Activated T-cell treated with anti-CD3 and anti-CD28 coated beads for 1 hour (primary cell): ENCODE data around the gene ZFP90.
"Not testable (repeated sequence)": the region's sequence is repeated elsewhere in the genome, so short reads cannot be mapped to it uniquely, and the experiment has no call there.

Source experiments
- DNase-seq: peaks from one replicate; pipeline ENCODE4 v3.0.0-alpha.2; 2020; ENCODE audit warnings: low read depth

ZFP90 gene

GRCh38 chr16:68517606-68518166 is 21.4 kb upstream of the ZFP90 start:
- DNase-seq, result no peak

DNA sequence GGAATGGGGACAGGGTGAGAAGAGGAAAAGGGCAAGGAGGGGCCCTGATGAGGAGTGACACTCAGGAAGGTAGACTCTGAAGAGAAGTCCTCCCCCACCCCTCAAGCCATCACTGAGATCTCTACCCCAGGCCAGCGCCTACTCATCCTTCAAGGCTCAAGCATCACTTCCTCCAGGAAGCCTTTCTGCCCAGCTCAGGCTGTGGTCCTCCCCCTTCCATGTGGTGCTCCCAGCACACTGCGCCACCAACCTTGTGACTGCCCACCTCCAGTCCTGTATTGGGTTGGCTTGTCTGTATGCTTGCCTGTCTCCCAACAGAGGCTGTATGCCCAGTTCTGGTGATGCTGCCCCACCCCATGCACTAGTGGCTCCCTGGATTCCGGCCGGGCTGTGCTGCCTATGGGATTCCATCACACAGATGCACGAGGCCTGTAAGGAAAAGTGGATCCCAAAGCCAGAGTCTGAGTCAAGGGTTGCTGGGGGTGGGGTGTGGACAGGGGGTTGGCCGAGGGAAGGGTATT is 19.8 kb upstream of the ZFP90 start:
- DNase-seq, result no peak

GRCh38 chr16:68520649-68521086 is 18.4 kb upstream of the ZFP90 start:
- DNase-seq, result peak; percentile 80

DNA sequence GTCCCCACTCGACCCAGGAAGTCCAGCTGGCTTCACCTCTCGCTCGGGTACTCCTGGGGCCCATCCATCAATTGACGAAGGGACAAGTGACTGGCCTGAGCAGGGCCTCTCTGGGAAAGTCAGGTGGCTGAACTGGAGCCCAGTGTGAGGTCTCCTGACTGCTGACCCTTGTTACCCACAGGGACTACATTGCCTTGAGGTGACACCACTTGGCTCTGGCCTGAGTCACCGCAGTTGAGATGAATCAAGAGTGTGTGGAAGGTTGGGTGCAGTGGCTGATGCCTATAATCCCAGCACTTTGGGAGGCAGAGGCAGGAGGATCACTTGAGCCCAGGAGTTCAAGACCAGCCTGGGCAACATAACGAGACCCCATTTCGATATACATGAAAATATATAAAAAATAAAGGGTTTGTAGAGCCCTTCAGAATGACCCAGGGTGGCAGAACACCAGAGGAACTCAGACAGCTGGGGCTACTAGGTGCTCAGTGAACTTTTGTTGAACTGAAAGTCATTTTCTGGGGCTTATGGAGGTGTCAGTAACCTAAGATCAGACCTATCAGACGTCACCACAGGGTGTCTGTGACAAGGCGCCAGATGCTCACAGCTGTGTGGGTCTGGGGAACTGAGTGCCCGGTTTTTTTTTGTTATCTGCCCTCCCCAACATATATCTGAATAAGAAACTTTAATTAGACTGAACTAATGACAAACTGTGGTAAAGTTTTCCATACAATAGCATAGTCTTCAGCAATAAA is 14.8 kb upstream of the ZFP90 start:
- DNase-seq, result no peak

GRCh38 chr16:68526143-68526781 is 12.8 kb upstream of the ZFP90 start:
- DNase-seq, result no peak

GRCh38 chr16:68526782-68527145 is 12.3 kb upstream of the ZFP90 start:
- DNase-seq, result no peak

DNA sequence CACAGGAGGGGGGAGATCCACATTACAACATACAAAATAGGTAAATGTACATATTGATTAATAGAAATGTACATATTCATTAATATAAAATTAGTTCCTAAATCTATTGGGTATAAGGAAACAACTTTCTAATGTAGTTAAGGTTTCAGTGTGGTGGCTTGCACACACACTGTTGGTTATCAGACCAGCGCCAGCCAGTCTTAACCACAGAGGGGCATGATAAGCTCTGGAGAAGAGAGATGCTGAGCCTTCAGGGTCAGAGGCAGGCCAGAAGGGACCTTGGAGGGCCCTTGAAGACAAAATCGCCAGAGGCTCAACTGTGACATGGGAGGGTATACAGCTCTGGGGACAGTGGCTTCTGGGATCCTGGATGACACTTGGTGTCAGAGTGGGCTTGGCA is 10.9 kb upstream of the ZFP90 start:
- no peak for DNase-seq

- DNase-seq, result peak; percentile 90
Observed at GRCh38 chr16:68528686-68529379, 10.3 kb upstream of the ZFP90 start.

DNA sequence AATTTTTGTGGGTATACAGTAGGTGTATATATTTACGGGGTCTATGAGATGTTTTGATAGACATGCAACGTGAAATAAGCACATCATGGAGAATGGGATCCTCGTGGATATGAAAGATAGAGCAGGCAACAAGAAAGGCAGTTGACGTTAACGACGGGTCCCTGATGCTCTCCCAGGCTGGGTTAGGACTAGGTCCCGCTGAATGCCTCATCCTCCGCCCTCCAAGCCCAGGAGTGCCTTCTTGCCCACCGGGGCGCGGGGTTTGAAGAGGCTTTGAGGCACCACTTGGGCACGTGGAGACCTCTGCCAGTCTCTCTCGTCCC is 9.5 kb upstream of the ZFP90 start:
- no peak for DNase-seq

DNA sequence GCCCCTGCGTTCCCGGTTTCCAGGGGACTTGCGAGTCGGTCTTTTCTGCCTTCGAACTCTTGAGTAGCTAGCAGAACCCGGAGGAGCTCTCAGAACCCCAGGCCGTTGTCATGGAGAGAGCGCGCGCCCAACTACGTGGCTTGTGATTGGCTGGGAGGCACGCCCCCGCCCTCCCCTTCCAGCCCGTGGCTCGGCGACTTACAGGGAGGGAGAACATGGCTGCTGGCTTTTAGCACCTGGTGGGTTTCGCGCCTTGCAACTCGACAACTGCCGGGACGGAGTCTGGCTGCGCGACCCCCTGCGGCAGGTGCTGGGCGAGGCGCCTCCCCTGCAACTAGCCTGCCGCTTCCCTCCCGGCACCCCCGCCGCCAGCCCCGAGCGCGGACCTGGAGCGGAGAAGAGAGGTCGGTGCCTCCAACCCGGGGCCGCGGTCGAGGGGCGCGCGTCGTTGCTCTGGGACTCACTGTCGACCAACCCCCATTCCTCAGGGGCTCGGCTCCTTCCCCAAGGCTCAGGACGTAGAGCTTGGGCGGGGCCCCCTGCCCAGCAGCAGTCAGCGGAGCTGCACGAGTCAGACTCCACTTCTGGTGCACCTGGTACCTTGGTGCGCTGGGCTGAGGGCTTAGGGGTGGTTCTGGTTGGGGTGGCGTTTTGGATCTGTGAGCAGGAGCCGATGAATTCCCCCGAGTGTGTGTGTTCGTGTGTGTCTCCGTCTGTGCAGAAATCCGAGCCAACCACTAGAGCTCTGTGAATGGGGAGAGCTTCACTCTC is 9.0 kb upstream of the ZFP90 start:
- peak; percentile 84 for DNase-seq

DNA sequence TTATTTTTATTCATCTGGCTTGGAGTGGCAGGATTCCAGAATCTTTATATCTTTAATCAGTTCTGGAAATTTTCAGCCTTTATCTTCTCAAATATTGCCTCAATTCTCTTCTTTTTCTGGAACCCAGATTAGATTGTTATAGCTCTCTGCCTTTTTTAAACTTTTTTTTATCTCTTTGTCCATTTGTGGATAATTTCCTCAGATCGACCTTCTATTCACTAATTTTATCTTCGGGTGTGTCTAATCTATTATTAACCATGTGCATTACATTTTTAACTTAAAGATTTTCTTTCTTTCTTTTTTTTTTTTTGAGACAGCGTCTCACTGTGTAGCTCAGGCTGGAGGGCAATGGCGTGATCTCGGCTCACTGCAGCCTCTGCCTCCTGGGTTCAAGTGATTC is 5.2 kb upstream of the ZFP90 start:
- DNase-seq, result no peak

DNA sequence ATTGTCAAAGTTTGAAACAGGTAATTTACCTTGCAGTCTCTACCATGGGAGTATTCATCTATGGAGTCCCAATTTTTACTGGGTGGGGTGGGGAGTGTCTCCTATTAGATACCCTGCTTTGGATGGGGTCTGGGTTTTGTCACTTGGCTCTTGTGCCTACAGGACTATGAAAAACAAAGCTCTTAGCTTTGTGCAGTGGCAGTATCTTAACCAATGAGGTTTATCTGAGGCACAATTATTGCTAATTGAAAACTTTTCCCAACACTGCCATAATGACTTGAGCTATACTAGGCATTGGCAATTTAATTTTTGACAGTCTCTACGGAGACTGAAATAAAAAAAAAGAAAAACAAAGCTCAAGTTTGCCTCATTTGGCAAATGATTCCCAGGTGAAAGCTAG is 3.8 kb upstream of the ZFP90 start:
- DNase-seq, result no peak

- no peak for DNase-seq
Observed at GRCh38 chr16:68539711-68540239, 684 bp downstream of the ZFP90 start.

GRCh38 chr16:68548947-68549346 is 9.9 kb downstream of the ZFP90 start:
- DNase-seq, result no peak

GRCh38 chr16:68553186-68553585 is 14.1 kb downstream of the ZFP90 start:
- no peak for DNase-seq

- not testable (repeated sequence) for DNase-seq
Observed at GRCh38 chr16:68560341-68560740, 21.2 kb downstream of the ZFP90 start.

- no peak for DNase-seq
Observed at GRCh38 chr16:68563631-68564381, 24.7 kb downstream of the ZFP90 start.

GRCh38 chr16:68564382-68564985 is 25.4 kb downstream of the ZFP90 start:
- no peak for DNase-seq

- DNase-seq, result no peak
Observed at GRCh38 chr16:68574479-68574878, 35.4 kb downstream of the ZFP90 start.

DNA sequence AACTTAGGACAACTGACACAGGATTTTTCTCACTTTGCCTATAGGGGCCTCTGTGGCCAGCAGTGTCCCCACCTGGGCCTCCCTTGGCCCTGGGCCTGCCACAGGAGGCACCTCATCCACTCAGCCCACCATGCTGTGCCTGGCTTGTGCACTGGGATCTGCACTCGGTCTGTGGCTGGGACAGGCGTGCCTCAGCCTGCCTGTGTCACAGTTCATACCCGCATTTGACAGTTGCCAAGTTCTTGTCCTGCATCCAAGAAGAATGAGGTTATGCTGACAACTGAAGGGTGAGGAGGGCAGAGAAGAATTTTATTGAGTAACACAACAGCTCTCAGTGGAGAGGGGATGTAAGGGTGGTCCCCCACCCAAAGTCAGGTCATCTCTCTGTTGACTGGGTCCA is 36.0 kb downstream of the ZFP90 start:
- no peak for DNase-seq
